K562 (cell line): ENCODE results near the gene ANO9. TPM values are rescaled to one million over a fixed set of nuclear protein-coding genes. Genes with fewer than 3 reads are reported as not detected.

Experiments used
- ATAC-seq: fragments of 200-7000 bp; cut with Tn5 transposase; 3 replicates; pipeline ENCODE4 v1.9.1; 2020; ENCODE audit warnings: moderate library complexity
- BruUV-seq: library from RNA; stranded (reverse); fragments of 400-500 nt; replicated peaks from 2 replicates; lab custom pipeline; 2021; lab: Mats Ljungman, UMichigan
- CTCF ChIA-PET: fragments of 300-600 bp; formaldehyde crosslinking; extraction: SDS; loops from one replicate; lab custom pipeline; 2021; ENCODE audit warnings: low intra/inter-chr PET ratio; lab: Yijun Ruan, JAX
- POLR2A ChIA-PET: fragments of 300-600, 350-650 bp; sonication (Branson Sonifier 250); formaldehyde crosslinking; extraction: SDS; loops from one replicate; lab custom pipeline; 2021; ENCODE audit warnings: antibody characterized with exemption, inconsistent platforms; lab: Yijun Ruan, JAX
- DNase-seq, 4 experiments: peaks; one replicate each; pipeline versions ENCODE4 v3.0.0 to v3.0.0-alpha.2; 2011 to 2018; ENCODE audit warnings: low spot score in 3 of 4, mixed read lengths in 3 of 4; ENCODE audit errors: extremely low read depth in 1 of 4
- FAIRE-seq: peaks from 2 replicates; lab custom pipeline; 2011; peaks lifted over from hg19 to GRCh38; lab: Jason Lieb, UNC
- H2AFZ ChIP-seq: 2 replicates; pipeline ENCODE4 v1.6.0; 2011; ENCODE audit warnings: low read depth, low read length, control low read depth, inconsistent platforms
- H3K27ac ChIP-seq: fragments of 200-600 bp; 3 replicates; pipeline ENCODE4 v1.8.0; 2011; ENCODE audit warnings: low read depth, mild to moderate bottlenecking, control low read depth, inconsistent platforms, low read length, moderate library complexity, mixed read lengths; ENCODE audit errors: extremely low read depth
- H3K27me3 ChIP-seq, 2 experiments: fragments of 300-600 bp in 1 of 2; 2 replicates in 1 of 2; 3 replicates in 1 of 2; pipeline versions ENCODE4 v1.6.0 to v1.8.0; 2011; ENCODE audit warnings: inconsistent platforms in 2 of 2, low read length in 2 of 2, mild to moderate bottlenecking in 1 of 2, mixed read lengths in 1 of 2, moderate library complexity in 1 of 2; ENCODE audit not compliant: control insufficient read depth in 2 of 2, insufficient read depth in 2 of 2
- H3K36me3 ChIP-seq: fragments of 300-600 bp; 3 replicates; pipeline ENCODE4 v1.8.0; 2011; ENCODE audit warnings: mild to moderate bottlenecking, low read length, inconsistent platforms; ENCODE audit not compliant: control insufficient read depth, insufficient read depth
- H3K4me1 ChIP-seq, 2 experiments: fragments of 200-600 bp in 1 of 2; replicated peaks in 1 of 2; 2 replicates in 1 of 2; 3 replicates in 1 of 2; pipeline versions ENCODE4 v1.5.1 to v1.8.0; 2011; ENCODE audit warnings: inconsistent platforms in 2 of 2, low read length in 2 of 2, mild to moderate bottlenecking in 1 of 2, mixed read lengths in 1 of 2, moderate library complexity in 1 of 2; ENCODE audit not compliant: control insufficient read depth in 2 of 2, insufficient read depth in 2 of 2
- H3K4me2 ChIP-seq: 2 replicates; pipeline ENCODE4 v1.6.1; 2011; ENCODE audit warnings: low read length, control low read depth, inconsistent platforms, mixed read lengths; ENCODE audit not compliant: insufficient read depth
- H3K4me3 ChIP-seq: fragments of 200-600 bp; sonication (generic), shearing (Covaris generic); 2 replicates; pipeline ENCODE4 v1.5.1; 2016; ENCODE audit warnings: control low read depth, inconsistent platforms
- H3K79me2 ChIP-seq: fragments of 200-600 bp; 3 replicates; pipeline ENCODE4 v1.8.0; 2011; ENCODE audit warnings: low read length, inconsistent platforms; ENCODE audit not compliant: control insufficient read depth, insufficient read depth
- H3K9ac ChIP-seq, 2 experiments: 2 replicates each; pipeline versions ENCODE4 v1.6.0 to v1.6.1; 2011; ENCODE audit warnings: low read depth in 2 of 2, low read length in 2 of 2, control low read depth in 1 of 2, inconsistent platforms in 1 of 2, mild to moderate bottlenecking in 1 of 2, mixed read lengths in 1 of 2; ENCODE audit not compliant: insufficient read depth in 1 of 2
- H3K9me1 ChIP-seq: one replicate; pipeline ENCODE4 v1.6.0; 2011; ENCODE audit warnings: inconsistent platforms, mild to moderate bottlenecking, low read length, moderate library complexity; ENCODE audit not compliant: control insufficient read depth, insufficient read depth
- H3K9me3 ChIP-seq: replicated peaks from 2 replicates; pipeline ENCODE4 v1.5.1; 2011; ENCODE audit warnings: low read depth, low read length, inconsistent platforms; ENCODE audit not compliant: control insufficient read depth, insufficient read depth
- H4K20me1 ChIP-seq: replicated peaks from 2 replicates; pipeline ENCODE4 v1.6.1; 2011; ENCODE audit warnings: low read length, inconsistent platforms, mixed read lengths; ENCODE audit not compliant: control insufficient read depth, insufficient read depth
- THRB ChIP-seq: fragments of 450-650 bp; formaldehyde crosslinking; conservative IDR thresholded peaks from 2 replicates; pipeline ENCODE4 v1.4.0; 2022; ENCODE audit warnings: mild to moderate bottlenecking, missing genetic modification characterization
- ZNF133 ChIP-seq: fragments of 250-450 bp; sonication (Bioruptor Pico); IDR thresholded peaks from 2 replicates; pipeline ENCODE4 v1.4.0; 2020; ENCODE audit warnings: mild to moderate bottlenecking
- WGBS: fragments of 100-300 bp; shearing (Covaris generic); methylation state at CpG from one replicate; pipeline ENCODE4 v1.1.6; 2016; ENCODE audit warnings: low coverage, mixed read lengths; ENCODE audit not compliant: insufficient coverage; ENCODE audit errors: missing lambda C conversion rate; 5-methylcytosine and 5-hydroxymethylcytosine counted together
- in situ Hi-C: fragments of 300-500 bp; cut with MboI; formaldehyde crosslinking; loops from 4 replicates; pipeline ENCODE4 v1.15.0; 2018; ENCODE audit warnings: inconsistent platforms, mixed read lengths
- intact Hi-C: fragments of 100-400 bp; cut with micrococcal nuclease; formaldehyde crosslinking; loops from 2 replicates; pipeline ENCODE4 v1.14.2; 2022
- polyA plus RNA-seq, 8 experiments: library from polyadenylated mRNA; depleted of rRNA in 4 of 8; stranded (reverse) in 5 of 8; unstranded in 3 of 8; fragments of >200 nt; fragmentation: Nextera tagmentation in 2 of 8; fragmentation: Illumina TruSeq in 1 of 8; extraction: Ambion mirVana in 2 of 8; extraction: Trizol in 1 of 8; gene quantifications; 2 replicates each; pipeline versions ENCODE4 v1.2.1 to v1.2.3, GENCODE V29; 2011 to 2014; ENCODE audit warnings: inconsistent platforms in 1 of 8, missing spikeins in 1 of 8
- total RNA-seq, 7 experiments: library from RNA; depleted of rRNA in 6 of 7; stranded (reverse); fragments of >200 nt in 6 of 7; fragmentation: Illumina TruSeq in 2 of 7; extraction: Trizol in 2 of 7; gene quantifications; 2 replicates each; pipeline versions ENCODE4 v1.2.1 to v1.2.3, GENCODE V29; 2011 to 2021; ENCODE audit warnings: low replicate concordance in 1 of 7

ANO9 gene
- total and polyA plus RNA-seq, 9 of the 15 experiments (the other 6 are each of a cell fraction or from before 2014, with no cell fraction given), result 0.20 to 14.5 (median 4.5) TPM

GRCh38 chr11:414318-414857 lies 27.4 kb downstream of the ANO9 start:
- POLR2A ChIA-PET, result interaction anchor here (0.9 kb wide), 1 partner anchor 10 kb away, joined by 4 read pairs; no protein-coding TSS in a partner anchor
- H2AFZ ChIP-seq, result no peak overlapping the region
- DNase-seq (no peak), FAIRE-seq (no peak), ATAC-seq (no peak; the same call in 2 of the 3 replicates)
- no peaks in the 10 kb centered on the region for H3K36me3 ChIP-seq
- peak overlapping the region in 1 of 2 experiments; percentile 53; a peak in 2 of 4 replicates for H3K9ac ChIP-seq
- H3K4me3 ChIP-seq, result no peak overlapping the region
- no peaks in the 10 kb centered on the region for H3K9me1 ChIP-seq
- no peaks in the 10 kb centered on the region for H4K20me1 ChIP-seq
- no peaks in the 10 kb centered on the region for H3K79me2 ChIP-seq
- H3K27ac ChIP-seq, result no peak overlapping the region
- WGBS, result 42% methylated on average over 9 of the region's 9 CpGs
- H3K27me3 ChIP-seq, result no peaks in the 10 kb centered on the region
- no peak overlapping the region for H3K4me2 ChIP-seq
- no peaks in the 10 kb centered on the region for H3K9me3 ChIP-seq
- intact Hi-C loops (no loop called here), in situ Hi-C loops (no loop called here)
- TF ChIP-seq THRB (CRISPR knock-in tag), result 0 out of 2 replicates have a peak, but pooled peaks have one; percentile 13
- no peak for TF ChIP-seq ZNF133 (CRISPR knock-in tag)
- H3K4me1 ChIP-seq, result peaks cover 5 to 61% of the 10 kb centered on the region in 2 experiments
- CTCF ChIA-PET, result no interaction called here
- BruUV-seq, result no TSS peak
